GM19397 (cell line): ENCODE data around the gene STARD5.
A peak's percentile ranks its signal among the peaks of the same experiment; 100 is the strongest.

Experiments
- ATAC-seq: cut with Tn5 transposase; IDR thresholded peaks from one replicate; pipeline ENCODE4 v1.9.1; 2021; ENCODE audit warnings: mild to moderate bottlenecking, moderate library complexity; ENCODE audit not compliant: unreplicated experiment

Gene STARD5

DNA sequence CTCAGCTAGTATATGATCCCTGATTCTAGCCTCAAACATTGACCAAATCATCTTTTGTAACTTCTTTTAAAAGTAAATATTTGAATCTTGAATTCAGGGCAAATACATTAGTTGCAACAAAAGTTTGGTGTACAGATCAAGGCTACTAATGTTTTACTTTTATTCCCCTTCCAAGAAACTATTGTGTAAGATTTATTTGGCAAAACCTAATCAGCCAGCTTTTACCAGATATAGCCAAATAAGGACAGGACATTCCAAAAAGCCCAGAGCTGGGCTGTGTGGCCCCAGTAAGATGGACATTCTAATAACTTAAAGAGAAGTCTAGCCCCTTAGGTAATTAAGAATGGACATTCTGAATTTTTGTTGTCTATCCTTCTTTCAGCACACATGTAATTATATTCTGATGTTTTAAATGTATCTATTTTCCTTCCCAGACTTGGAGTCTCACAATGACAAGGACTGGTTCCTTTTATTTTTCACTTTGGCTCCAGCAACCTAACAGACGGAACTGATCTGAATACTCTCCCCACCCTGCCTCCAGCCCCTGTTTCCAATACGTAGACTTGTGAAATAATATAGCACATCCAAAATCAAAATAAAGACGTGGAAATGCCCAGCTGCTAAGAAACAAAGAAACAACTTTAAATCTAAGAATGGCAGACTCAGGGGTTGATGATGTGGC lies 48.1 kb downstream of the STARD5 start:
- ATAC-seq: no peak

DNA sequence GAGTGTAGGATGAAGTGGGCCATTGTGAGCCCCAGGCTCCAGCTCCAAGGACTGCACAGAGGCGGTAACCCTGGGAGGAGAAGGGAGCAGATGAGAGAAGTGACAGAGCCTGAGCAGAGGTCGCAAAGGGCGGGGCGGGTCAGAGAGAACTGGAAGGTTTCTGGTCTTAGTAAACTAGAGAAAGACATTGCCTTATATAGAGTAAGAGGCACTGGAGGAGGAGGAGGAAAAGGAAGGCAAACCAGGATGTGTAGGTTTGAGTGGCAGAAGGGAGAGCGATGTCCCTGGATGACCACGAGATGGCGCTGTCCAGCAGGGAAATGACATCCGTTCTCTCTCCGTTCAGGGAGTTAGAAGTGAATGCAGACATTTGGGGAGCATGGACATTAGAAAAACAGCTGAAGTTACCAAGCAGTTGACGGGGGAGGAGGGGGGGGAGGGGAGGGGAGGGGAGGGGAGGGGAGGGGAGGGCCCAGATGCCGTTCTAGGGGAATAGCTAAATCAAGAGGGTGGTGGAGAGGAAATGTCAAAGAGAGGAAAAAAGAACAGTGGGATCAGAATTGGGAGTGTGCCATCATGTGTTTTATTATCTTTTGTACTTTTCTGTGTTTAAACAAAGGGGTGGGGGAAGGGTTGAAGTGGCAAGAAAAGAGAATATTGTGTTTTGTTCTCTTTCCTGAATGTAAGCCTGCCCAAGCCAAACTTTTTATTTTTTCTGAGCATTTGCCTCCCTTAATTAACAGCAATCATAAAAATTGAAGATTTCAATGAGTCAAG lies 48.8 kb downstream of the STARD5 start:
- peak; percentile 64 for ATAC-seq

DNA sequence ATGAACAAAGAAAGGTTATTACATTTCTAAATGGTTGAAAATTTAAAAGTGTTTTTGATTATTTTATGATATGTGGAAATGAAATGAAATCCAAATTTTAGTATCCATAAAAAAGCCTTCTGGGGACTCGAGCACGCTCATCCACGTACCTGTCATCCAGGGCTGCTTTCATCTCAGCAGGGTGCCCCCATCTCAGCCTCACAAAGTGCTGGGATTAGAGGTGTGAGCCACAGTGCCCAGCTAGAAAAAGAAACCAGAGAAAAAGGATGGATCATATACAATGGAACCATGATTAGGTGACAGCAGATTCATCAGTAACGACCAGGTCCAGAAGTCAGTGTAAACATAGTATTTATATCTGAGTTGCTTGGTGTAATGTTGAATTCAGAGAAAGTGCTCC lies 49.7 kb downstream of the STARD5 start:
- ATAC-seq: no peak

DNA sequence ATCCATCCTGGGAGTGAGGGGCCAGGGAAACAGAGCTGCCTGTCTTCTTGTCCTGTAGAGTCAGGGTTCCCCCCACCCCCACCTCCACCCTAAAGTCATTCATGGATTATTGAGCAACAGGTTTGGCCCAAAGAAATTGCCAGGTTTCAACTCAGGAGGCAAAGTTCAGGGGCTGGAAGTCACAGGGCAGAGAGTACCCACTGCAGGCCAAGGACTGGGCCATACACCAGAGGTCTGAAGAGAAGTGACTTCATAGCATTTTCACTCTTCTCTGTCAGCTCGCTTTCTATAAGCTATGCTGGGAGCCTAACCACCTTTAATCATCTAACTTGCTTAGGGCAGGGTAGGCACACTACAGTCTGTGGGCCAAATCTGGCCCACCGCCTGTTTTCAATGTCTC lies 50.1 kb downstream of the STARD5 start:
- ATAC-seq: no peak

DNA sequence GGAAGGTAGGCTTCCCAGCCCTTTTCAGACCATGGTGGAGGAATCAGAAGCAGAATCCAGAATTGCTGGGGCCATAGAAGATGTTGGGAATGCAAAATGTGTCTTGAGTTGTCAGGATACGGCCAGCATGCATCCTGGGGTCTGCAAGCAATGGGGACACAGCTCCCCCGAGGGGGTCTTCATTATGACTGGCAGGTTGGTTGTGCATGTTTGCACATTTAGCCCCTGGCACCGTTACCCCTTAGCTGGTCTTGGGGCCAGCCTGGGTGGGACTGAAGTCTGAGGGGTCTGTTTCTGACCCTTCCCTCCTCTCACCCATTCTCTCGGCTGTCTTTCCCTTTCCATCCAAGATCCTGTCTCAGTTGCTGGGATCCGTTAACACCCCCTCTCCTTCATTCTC lies 50.7 kb downstream of the STARD5 start:
- ATAC-seq: no peak

DNA sequence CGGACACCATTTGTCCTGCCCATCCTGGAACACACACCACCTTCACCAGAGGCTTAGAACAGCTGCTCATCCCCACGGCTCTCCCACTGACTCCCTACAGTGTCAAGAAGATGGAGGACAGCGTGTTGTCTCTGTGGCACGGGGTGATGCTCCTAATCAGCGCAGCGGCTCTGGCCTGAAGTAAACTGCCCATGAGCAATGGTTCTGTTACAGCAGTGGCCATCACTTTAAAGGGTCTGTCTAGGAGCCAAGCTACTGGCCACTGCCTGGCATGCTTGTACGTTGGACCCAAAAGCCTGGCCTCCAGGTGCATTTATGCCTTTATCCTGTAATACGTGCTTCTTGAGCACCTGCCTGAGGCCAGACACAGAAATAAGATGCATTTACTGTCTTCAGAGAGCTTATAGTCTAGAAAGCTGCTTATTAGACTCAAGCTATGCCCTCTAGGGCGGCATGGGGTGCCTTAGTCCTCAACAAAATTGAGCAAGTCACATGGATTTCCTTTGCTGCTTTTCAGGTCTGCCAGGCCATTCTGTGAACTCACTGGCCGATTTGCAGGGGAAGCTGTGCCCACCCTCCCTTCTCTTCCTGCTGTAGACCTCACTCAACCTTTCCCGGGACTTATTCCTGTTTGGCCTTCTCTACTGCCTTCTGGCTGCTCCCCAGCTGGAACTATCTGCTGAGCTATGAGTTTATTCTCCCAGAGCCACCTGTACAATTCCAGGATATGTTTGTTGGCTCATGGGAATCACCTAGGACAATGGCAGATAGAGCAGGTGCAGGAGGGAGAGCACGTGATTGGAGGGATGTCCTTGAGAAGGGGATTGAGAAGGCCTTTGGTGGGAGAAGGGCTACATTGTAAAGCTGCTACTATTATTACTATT lies 51.9 kb downstream of the STARD5 start:
- ATAC-seq: no peak

DNA sequence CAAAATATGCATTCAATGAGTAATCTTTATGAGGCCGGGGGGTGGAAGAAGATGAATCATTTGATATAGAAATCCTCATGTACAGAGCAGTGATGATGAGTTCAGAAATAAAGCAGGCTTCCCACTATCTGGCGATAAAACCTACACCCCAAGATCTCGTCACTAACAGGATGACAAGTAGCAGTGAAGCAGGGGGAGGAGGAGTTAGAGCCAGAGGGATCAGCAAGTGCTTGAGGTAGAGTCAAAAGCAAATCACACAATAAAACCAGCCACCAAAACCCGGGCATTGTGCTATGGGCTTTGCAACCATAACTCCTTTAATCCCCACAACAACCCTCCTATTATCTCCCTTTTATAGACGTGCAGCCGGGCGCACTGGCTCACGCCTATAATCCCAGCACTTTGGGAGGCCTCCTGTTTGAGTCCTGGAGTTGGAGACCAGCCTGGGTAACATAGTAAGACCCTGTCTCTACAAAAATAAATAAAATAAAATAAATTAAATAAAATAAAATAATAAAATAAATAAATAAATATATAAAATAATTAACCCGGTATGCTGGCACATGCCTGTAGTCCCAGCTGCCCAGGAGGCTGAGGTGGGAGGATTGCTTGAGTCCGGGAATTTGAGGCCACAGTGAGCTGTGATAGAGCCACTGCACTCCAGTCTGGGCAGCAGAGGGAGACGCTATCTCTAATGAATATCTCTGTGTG lies 53.0 kb downstream of the STARD5 start:
- ATAC-seq: no peak

DNA sequence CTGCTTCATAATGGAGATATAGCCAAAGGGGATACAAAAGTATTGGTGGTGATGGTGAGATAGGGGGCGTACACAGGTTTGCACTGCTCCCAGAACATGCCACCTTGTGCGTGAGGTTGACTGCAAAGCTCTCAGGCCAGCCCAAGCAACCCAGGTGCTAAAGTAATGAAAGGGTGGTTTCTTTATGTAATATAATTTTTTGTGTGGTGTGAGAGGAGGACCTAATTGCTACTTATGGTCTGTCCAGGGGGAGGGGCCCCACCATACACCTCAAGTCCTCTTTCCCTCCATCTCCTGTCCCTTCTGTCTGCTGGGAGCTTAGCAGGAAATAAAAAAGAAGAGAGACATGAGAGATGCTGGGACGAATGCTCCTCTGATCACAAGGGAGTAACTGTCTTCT lies 53.8 kb downstream of the STARD5 start:
- ATAC-seq: no peak

DNA sequence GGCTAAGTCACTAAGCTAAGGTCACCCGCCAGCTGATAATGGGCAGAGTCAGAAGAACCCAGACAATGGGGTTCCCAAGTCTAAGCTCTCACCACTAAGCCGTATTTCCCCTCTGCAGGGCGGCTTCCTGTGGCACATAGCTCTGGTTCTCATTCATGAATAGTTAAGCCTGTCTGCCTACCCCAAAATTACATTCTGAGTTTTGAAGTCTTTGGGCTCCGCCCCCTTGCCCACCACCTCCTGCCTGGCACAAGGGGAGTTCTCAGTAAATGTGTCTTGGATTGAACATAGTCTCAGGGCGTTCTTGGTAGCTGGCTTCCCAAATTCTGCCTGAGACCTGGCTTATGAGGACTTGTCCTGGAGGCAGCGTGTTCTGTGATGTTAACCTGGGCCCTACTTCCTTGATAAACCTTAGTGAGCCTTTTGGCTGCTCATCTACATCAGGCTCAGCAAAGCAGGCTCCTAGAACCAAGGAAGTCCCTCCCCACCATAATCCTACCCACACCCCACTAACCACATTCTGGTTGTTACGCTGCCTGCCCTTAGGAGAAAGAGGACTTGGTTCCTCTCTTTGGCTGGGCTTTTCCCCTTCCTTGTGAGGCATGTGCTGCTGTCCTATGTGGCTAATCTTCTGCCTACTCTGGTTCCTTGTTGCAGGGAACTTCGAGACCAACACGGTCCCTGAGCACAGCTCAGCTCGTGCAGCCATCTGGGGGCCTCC lies 54.9 kb downstream of the STARD5 start:
- no peak for ATAC-seq

DNA sequence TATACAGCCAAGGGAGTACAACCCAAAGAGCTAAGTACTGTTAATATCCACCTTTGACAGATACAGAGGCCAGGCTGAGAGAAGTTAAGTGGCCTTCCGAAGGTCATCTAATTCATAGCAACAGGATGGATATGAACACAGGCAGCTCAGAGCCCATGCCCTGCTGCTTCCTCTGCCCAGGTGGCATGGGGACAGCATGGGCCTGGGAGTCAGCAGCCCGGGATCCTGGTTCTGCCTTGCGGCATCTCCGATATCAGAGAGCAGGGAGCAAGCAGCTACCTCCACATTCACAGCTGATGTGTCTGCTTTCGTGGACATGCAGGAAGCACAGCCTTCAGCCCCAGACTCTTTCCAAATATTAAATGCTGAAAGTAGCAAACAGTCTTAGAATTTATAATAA lies 55.6 kb downstream of the STARD5 start:
- no peak for ATAC-seq

DNA sequence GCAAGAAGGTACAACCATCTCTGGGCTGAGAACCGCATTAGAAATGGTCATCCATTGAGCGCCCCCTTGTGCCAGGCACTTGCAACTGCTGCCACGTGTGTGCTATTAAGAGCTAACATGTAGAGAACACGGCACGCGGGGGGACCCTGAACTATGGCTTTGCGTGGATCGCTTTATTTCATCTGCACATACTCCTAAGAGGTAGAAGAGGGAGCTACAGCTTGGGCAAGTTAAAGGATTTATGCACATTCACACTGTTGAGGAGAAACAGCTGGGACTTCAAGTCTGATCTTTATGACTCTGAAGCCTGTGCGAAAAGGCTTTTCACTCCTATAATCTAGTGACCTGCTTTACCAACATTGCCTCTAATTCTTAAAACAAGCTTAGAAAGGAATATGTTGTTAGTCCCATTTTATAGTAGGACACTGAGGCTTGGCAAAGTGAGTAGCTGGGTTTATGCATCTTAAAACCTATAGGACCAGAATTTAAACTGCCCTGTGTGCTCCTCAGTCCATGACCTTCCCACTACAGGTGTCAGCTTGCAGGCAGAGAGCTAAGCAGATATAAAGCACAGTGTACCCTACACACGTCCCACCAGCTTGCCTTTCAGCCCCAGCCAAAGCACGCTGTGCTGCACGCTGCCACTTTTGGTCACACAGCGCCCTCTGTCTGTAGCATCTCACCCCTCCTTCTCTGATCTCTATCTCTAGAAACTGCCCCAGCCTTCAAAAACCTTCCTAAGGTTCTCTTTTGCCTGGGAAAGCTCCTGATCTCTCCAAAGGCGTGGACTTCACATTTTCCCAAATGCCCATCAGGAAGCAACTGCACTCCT lies 57.8 kb downstream of the STARD5 start:
- ATAC-seq: peak; percentile 80

DNA sequence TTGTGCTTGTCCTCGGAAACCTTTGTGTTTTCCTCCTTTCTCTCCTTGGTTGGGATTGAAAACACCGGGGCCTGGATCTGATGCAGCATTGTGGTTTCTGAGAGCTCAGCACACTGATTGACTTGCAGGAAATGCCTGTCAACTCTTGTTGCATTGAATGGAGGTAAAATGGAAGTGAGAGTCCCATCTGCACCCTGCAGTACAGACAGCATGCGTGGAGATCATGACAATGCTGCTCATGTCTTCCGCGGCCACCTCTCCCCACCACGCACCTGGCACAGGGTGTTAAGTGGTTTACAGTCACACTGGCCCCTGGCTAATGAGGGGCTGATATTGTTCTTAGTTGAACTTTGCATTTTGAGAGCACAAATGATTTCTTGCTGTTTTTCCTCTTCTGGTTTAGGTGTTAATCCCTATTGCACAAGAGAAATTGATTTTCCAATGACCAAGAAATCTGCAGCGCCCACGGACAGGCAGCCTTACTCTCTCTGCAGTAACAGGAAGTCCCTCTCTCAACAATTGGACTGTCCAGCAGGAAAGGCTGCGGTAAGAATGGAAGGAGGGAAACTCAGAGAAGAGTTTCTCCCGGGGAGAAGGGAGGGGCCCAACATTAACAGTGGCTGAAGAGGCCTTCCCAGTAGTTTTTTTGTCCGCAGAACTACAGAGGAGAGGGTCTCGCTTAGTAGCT lies 58.5 kb downstream of the STARD5 start:
- ATAC-seq: no peak

DNA sequence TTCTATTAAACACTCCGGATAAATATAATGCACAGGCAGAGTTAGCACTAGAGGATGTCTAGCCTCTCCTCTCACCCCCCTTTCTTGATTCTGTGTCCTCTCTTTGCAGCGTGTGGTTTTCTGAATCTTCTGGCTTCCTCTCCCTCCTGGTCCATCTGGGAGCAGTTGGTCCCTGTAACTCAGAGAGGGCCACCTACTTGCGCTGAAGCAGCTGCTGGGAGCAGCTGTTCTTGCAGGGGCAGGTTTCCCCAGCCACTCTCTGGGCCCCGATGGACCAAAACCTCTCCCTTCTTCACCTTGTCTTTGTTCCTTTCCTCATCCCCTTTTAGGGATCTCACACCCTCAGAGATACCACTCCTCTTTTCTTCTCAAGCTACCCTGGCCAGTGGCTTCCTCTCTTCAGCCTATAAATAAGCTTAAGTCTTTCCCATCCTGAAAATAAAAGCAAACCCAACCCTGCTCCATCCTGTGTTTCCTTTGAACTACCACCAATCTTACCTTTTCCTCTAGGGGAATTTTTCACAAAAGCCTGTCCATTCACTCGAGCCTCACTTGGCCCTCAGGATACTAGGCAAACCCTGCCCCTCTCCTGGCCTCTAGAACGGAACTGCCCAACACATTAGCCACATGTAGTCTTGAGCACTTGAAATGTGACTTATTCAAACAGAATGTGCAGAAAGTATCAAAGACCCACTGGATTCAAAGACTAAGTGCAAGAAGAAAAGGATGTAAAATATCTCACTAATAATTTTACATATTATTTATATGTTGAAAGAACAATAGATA lies 59.7 kb downstream of the STARD5 start:
- no peak for ATAC-seq

DNA sequence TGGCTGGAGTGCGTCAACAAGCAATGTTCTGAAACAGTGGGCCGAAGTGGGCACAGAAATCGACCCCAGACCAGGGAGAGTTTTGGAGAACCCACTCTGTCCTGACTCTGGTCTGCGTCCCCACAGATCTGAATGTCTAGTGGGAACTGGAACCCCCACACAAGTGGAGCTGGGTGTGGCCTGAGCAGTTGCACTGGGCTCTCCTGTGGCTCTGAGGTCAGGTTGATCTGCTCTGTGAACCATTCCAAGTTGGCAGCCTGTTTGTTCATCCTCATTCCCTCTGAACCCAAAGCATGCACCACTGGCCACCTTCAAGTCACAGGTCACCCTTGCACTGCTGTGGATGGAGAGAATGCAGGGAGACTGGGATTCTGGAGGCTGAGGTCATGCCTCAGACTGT lies 60.5 kb downstream of the STARD5 start:
- ATAC-seq: no peak

DNA sequence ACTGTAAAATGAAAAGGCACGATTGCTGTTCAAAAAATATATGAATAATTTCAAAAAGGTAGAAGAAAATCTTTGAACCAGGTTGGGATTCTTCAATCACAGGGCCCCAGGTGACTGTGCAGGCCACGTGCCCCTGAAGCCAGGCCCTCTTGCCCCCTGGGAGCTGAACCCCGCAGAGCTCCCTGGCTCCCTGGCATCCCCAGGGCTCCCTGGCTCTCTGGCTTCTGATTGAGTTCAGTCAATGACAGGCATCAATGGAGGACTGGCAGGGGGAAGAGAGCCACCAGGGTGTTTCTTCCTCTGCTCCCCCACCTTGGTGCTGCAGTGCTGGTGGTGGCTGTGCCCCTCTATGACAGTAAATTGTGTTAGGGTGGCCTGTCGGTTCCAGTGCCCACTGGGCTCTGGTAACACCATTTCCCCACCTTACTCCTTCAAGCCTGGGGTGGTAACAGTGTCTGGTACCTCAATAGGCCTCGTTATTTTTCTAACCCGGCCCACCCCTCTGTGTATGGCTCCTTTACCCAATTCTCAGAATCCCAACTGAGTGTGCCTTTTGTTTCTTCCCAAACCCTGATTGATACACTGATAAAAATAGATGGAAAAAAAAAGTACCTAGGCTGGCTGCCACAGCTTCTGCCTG lies 62.6 kb downstream of the STARD5 start:
- no peak for ATAC-seq

DNA sequence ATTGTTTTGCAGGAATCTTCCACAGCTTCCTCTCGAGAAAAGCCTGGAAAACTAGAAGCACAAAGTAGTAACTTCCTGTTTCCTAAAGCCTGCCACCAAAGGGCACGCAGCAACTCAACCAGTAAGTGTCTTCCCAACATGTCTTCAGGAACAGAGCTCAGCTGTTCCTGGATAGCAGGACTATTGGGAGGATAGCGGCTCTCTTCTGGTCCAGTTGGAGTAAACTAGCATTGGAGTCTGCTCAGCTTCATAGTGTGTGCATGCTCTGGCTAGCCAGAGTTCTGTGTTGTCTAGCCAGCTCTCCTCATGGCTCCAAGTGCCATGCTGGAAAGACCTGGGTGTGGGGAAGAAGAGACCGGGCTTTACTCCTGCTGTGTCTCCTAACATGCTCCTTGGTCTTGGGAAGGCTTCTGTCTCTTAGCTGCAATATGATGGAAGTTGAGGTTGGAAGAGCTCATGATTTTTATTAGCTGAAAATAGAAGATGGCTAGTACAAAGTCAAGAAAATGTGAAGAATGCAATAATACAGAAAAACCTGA lies 64.1 kb downstream of the STARD5 start:
- no peak for ATAC-seq
